Upper lobe of left lung (tissue), 6 donors: ENCODE data around the gene HCFC2. TPM values are rescaled to one million over a fixed set of nuclear protein-coding genes. Genes with fewer than 3 reads are reported as not detected.

Experiments
- ATAC-seq, 2 donors: fragments of 200-7000 bp; cut with Tn5 transposase; one replicate each; pipeline ENCODE4 v1.9.1; 2022; ENCODE audit warnings: mild to moderate bottlenecking in 2 of 2, moderate library complexity in 2 of 2; ENCODE audit not compliant: low FRiP score in 2 of 2
- DNase-seq, 2 donors: peaks; one replicate each; pipeline ENCODE4 v3.0.0-alpha.2; 2019 to 2020
- H3K27ac ChIP-seq, 4 donors: fragments of 200-600 bp; sonication (generic); one replicate each; pipeline ENCODE4 v1.5.1; 2016 to 2019
- H3K27me3 ChIP-seq, 4 donors: fragments of 200-600 bp; sonication (generic); one replicate each; pipeline ENCODE4 v1.5.1; 2017 to 2019
- H3K36me3 ChIP-seq, 4 donors: fragments of 200-600 bp; sonication (generic); one replicate each; pipeline ENCODE4 v1.5.1; 2016 to 2019
- H3K4me1 ChIP-seq, 4 donors: fragments of 200-600 bp; sonication (generic); one replicate each; pipeline ENCODE4 v1.5.1; 2018 to 2019
- H3K4me3 ChIP-seq, 4 donors: fragments of 200-600 bp; sonication (generic); one replicate each; pipeline ENCODE4 v1.5.1; 2017 to 2019; ENCODE audit warnings: mild to moderate bottlenecking in 2 of 4, moderate library complexity in 1 of 4
- H3K9me3 ChIP-seq, 4 donors: fragments of 200-600 bp; sonication (generic); one replicate each; pipeline ENCODE4 v1.5.1; 2018 to 2019
- CTCF ChIP-seq, 6 experiments: fragments of 450-650 bp in 4 of 6; fragments of 200-600 bp in 2 of 6; sonication (generic) in 2 of 6; IDR thresholded peaks; one replicate each; pipeline ENCODE4 v1.5.1; 2016 to 2019; ENCODE audit warnings: antibody characterized with exemption in 6 of 6
- EP300 ChIP-seq, 4 donors: sonication (generic); formaldehyde crosslinking; IDR thresholded peaks; one replicate each; pipeline ENCODE4 v1.5.1; 2017; ENCODE audit warnings: antibody characterized with exemption in 4 of 4, control low read depth in 2 of 4
- POLR2A ChIP-seq, 4 donors: fragments of 450-650 bp; IDR thresholded peaks; one replicate each; pipeline ENCODE4 v1.5.1; 2016 to 2017; ENCODE audit warnings: antibody characterized with exemption in 4 of 4, mild to moderate bottlenecking in 2 of 4
- POLR2AphosphoS5 ChIP-seq, 2 donors: sonication (generic); formaldehyde crosslinking; IDR thresholded peaks; one replicate each; pipeline ENCODE4 v1.5.1; 2017; ENCODE audit warnings: antibody characterized with exemption in 2 of 2
- WGBS, 2 donors: methylation state at CpG; one replicate each; pipeline ENCODE4 v1.1.5; 2017 to 2018; 5-methylcytosine and 5-hydroxymethylcytosine counted together
- total RNA-seq, 6 donors: library from RNA; depleted of rRNA in 4 of 6; stranded (reverse); fragments of >200 nt in 4 of 6; gene quantifications; one replicate each; pipeline versions ENCODE4 v1.1.0 to v1.2.1, GENCODE V29; 2016 to 2021
- donor health status: DM: no; HTN: no; CAD: no; lungs with moderate emphysema.
- donor health status: DM: no; HTN: yes; CAD: no; lungs with severe emphysema.

HCFC2 gene
- total RNA-seq, 6 donors from 2014 or later: 10.3 to 28.2 (median 15.8) TPM

GRCh38 chr12:104133866-104134265, 69.5 kb downstream of the HCFC2 start:
- DNase-seq (no peak), ATAC-seq (no peak)
- Histone ChIP-seq H3K36me3 (peaks cover 0 to 22% (median 4%) of the 10 kb centered on the region in 4 donors), H3K4me1 (peaks cover 29 to 67% (median 48%) of the 10 kb centered on the region in 4 donors), H3K27me3 (no peaks in the 10 kb centered on the region), H3K9me3 (no peaks in the 10 kb centered on the region), H3K27ac (no peak overlapping the region), H3K4me3 (no peak overlapping the region)
- no peak for TF ChIP-seq POLR2AphosphoS5 (IDR thresholded peaks at IDR 0.05)
- WGBS, 2 donors: 80 to 96% methylated on average over 1 of the region's 1 CpG

- peaks cover 0 to 15% (median 2%) of the 10 kb centered on the region in 4 donors for H3K36me3 ChIP-seq
- H3K9me3 ChIP-seq: no peaks in the 10 kb centered on the region
- 93 to 94% methylated on average over 1 of the region's 1 CpG for WGBS, 2 donors
- TF ChIP-seq CTCF (IDR thresholded peaks at IDR 0.05): no peak
- H3K4me3 ChIP-seq: no peak overlapping the region
- no peak overlapping the region for H3K27ac ChIP-seq
- ATAC-seq: no peak
- DNase-seq: no peak
- H3K27me3 ChIP-seq: no peaks in the 10 kb centered on the region
- H3K4me1 ChIP-seq: peaks cover 29 to 70% (median 48%) of the 10 kb centered on the region in 4 donors
Observed at GRCh38 chr12:104134882-104135281, 70.6 kb downstream of the HCFC2 start.

GRCh38 chr12:104136577-104136976, 72.2 kb downstream of the HCFC2 start:
- ATAC-seq: no peak
- H3K9me3 ChIP-seq: no peaks in the 10 kb centered on the region
- H3K4me3 ChIP-seq: peak overlapping the region; percentile 62 to 89 (median 84)
- H3K27ac ChIP-seq: peak overlapping the region; percentile 73 to 95 (median 90)
- TF ChIP-seq POLR2AphosphoS5 (IDR thresholded peaks at IDR 0.05) (no peak), CTCF (IDR thresholded peaks at IDR 0.05) (no peak)
- H3K36me3 ChIP-seq: peaks cover 0 to 11% (median 2%) of the 10 kb centered on the region in 4 donors
- no peaks in the 10 kb centered on the region for H3K27me3 ChIP-seq
- no peak for DNase-seq
- H3K4me1 ChIP-seq: peaks cover 19 to 53% (median 36%) of the 10 kb centered on the region in 4 donors

GRCh38 chr12:104137001-104137901, 72.9 kb downstream of the HCFC2 start:
- ATAC-seq: peak in 1 of 2 donors; percentile 5
- Histone ChIP-seq H3K36me3 (peaks cover 0 to 8% (median 2%) of the 10 kb centered on the region in 4 donors), H3K9me3 (no peaks in the 10 kb centered on the region), H3K27ac (peak overlapping the region; percentile 73 to 95 (median 90)), H3K27me3 (no peaks in the 10 kb centered on the region), H3K4me1 (peaks cover 12 to 46% (median 29%) of the 10 kb centered on the region in 4 donors), H3K4me3 (peak overlapping the region; percentile 62 to 89 (median 84))
- 0 to 1% methylated on average over 24 to 29 of the region's 78 CpGs for WGBS, 2 donors
- no peak for TF ChIP-seq POLR2A (IDR thresholded peaks at IDR 0.05)
- no peak for TF ChIP-seq EP300 (IDR thresholded peaks at IDR 0.05)
- TF ChIP-seq POLR2AphosphoS5 (IDR thresholded peaks at IDR 0.05): no peak
- TF ChIP-seq CTCF (IDR thresholded peaks at IDR 0.05): no peak
- DNase-seq: peak; percentile 39 to 91

GRCh38 chr12:104137902-104138796, 73.8 kb downstream of the HCFC2 start, which contains the start of gene NFYB:
TSS of gene NFYB (minus strand) at chr12:104138210. CDS start at chr12:104135453, 2,757 bp downstream.
- peak within 1 kb of the TSS; percentile 62 to 89 (median 84) for H3K4me3 ChIP-seq
- no peaks in the 10 kb centered on the region for H3K9me3 ChIP-seq
- peak; percentile 97 to 98 for DNase-seq
- peaks cover 0 to 8% (median under 1%) of the 10 kb centered on the region in 4 donors for H3K36me3 ChIP-seq
- peak within 1 kb of the TSS; percentile 83 to 95 (median 90) for H3K27ac ChIP-seq
- peak; percentile 98 for ATAC-seq
- 6 to 32% methylated on average over 12 to 103 of the region's 111 CpGs for WGBS, 2 donors
- H3K27me3 ChIP-seq: no peaks in the 10 kb centered on the region
- TF ChIP-seq CTCF (IDR thresholded peaks at IDR 0.05) (no peak), POLR2A (IDR thresholded peaks at IDR 0.05) (peak in 3 of 4 donors; percentile 15 to 79 (median 77)), POLR2AphosphoS5 (IDR thresholded peaks at IDR 0.05) (peak in 1 of 2 donors; percentile 87), EP300 (IDR thresholded peaks at IDR 0.05) (peak in 1 of 4 donors; percentile 18)
- H3K4me1 ChIP-seq: peaks cover 12 to 37% (median 25%) of the 10 kb centered on the region in 4 donors
